T-helper 1 cell treated with Interleukin-12 subunit alpha and Interleukin-12 subunit beta and Interleukin-4 antibody, amounts not matched to agents 30 ng/mL and 1 ng/mL, for 36 hours (primary cell): ENCODE measurements around the gene GRAMD2B. TPM values are rescaled to one million over a fixed set of nuclear protein-coding genes. Genes with fewer than 3 reads are reported as not detected.

Source experiments
- intact Hi-C: fragments of 100-400 bp; cut with micrococcal nuclease; formaldehyde crosslinking; loops from one replicate; pipeline ENCODE4 v1.15.1; 2024
- total RNA-seq: library from RNA; stranded (reverse); gene quantifications from 2 replicates; pipeline ENCODE4 v1.2.3, GENCODE V29; 2022

Gene GRAMD2B
- total RNA-seq, 1 donor from 2014 or later, result 4.5 TPM

GRCh38 chr5:126472538-126472889 lies 49.3 kb downstream of the GRAMD2B start:
- intact Hi-C loops, result no loop called here

- intact Hi-C loops, result no loop called here
Observed at GRCh38 chr5:126477294-126478117, 54.3 kb downstream of the GRAMD2B start.

- intact Hi-C loops, result no loop called here
Observed at GRCh38 chr5:126479810-126480209, 56.6 kb downstream of the GRAMD2B start.

GRCh38 chr5:126480824-126481223 lies 57.6 kb downstream of the GRAMD2B start:
- intact Hi-C loops, result no loop called here

GRCh38 chr5:126481243-126481642 lies 58.0 kb downstream of the GRAMD2B start:
- intact Hi-C loops, result no loop called here

- intact Hi-C loops, result no loop called here
Observed at GRCh38 chr5:126482591-126482990, 59.4 kb downstream of the GRAMD2B start.

GRCh38 chr5:126483156-126483555 lies 59.9 kb downstream of the GRAMD2B start:
- intact Hi-C loops, result no loop called here

- intact Hi-C loops, result no loop called here
Observed at GRCh38 chr5:126484253-126484652, 61.0 kb downstream of the GRAMD2B start.

- intact Hi-C loops, result no loop called here
Observed at GRCh38 chr5:126486332-126486731, 63.1 kb downstream of the GRAMD2B start.

GRCh38 chr5:126487596-126487995 lies 64.4 kb downstream of the GRAMD2B start:
- intact Hi-C loops, result no loop called here

- intact Hi-C loops, result no loop called here
Observed at GRCh38 chr5:126488443-126489065, 65.3 kb downstream of the GRAMD2B start.

GRCh38 chr5:126490167-126490940 lies 67.1 kb downstream of the GRAMD2B start:
- intact Hi-C loops, result no loop called here

GRCh38 chr5:126492939-126493338 lies 69.7 kb downstream of the GRAMD2B start:
- intact Hi-C loops, result no loop called here

GRCh38 chr5:126494393-126494792 lies 71.2 kb downstream of the GRAMD2B start:
- intact Hi-C loops, result no loop called here

GRCh38 chr5:126497506-126497905 lies 74.3 kb downstream of the GRAMD2B start:
- intact Hi-C loops, result loop anchor here (5.0 kb wide), 1 partner anchor 45 kb away; no protein-coding TSS in a partner anchor

- intact Hi-C loops, result loop anchor here (5.0 kb wide), 1 partner anchor 47 kb away; no protein-coding TSS in a partner anchor
Observed at GRCh38 chr5:126499278-126499677, 76.1 kb downstream of the GRAMD2B start.

GRCh38 chr5:126499853-126500342 lies 76.7 kb downstream of the GRAMD2B start:
- intact Hi-C loops, result loop anchor here (1.0 to 5.0 kb wide), 5 partner anchors 39 to 161 kb away; partner anchors contain the start of gene GRAMD2B

- intact Hi-C loops, result no loop called here
Observed at GRCh38 chr5:126501448-126501847, 78.2 kb downstream of the GRAMD2B start.

- intact Hi-C loops, result no loop called here
Observed at GRCh38 chr5:126503602-126504104, 80.4 kb downstream of the GRAMD2B start.

- intact Hi-C loops, result no loop called here
Observed at GRCh38 chr5:126506079-126506478, 82.9 kb downstream of the GRAMD2B start.

GRCh38 chr5:126508251-126508961 lies 85.2 kb downstream of the GRAMD2B start:
- intact Hi-C loops, result no loop called here
